NCI-H2227 treated with DMSO at 0.1 percent for 48 hours (cell line): ENCODE measurements around the gene GGACT.
A peak's percentile ranks its signal among the peaks of the same experiment; 100 is the strongest.

Source experiments
- DNase-seq: peaks from one replicate; lab custom pipeline; 2025; lab: John Stamatoyannopoulos, UW

Gene GGACT

GRCh38 chr13:100513171-100513570, 75.4 kb downstream of the GGACT start:
- no peak for DNase-seq

GRCh38 chr13:100512422-100512821, 76.2 kb downstream of the GGACT start:
- no peak for DNase-seq

GRCh38 chr13:100511466-100511865, 77.1 kb downstream of the GGACT start:
- peak; percentile 18 for DNase-seq

GRCh38 chr13:100510208-100510957, 78.2 kb downstream of the GGACT start:
- no peak for DNase-seq

- peak; percentile 49 for DNase-seq
Observed at GRCh38 chr13:100508996-100509395, 79.6 kb downstream of the GGACT start.

- DNase-seq: peak; percentile 68
Observed at GRCh38 chr13:100508455-100508854, 80.1 kb downstream of the GGACT start.

GRCh38 chr13:100506600-100507422, 81.8 kb downstream of the GGACT start:
- no peak for DNase-seq

GRCh38 chr13:100506154-100506553, 82.4 kb downstream of the GGACT start:
- DNase-seq: no peak

GRCh38 chr13:100503622-100504021, 85.0 kb downstream of the GGACT start:
- no peak for DNase-seq

- DNase-seq: no peak
Observed at GRCh38 chr13:100502446-100502845, 86.1 kb downstream of the GGACT start.

GRCh38 chr13:100497389-100497788, 91.2 kb downstream of the GGACT start:
- no peak for DNase-seq

- no peak for DNase-seq
Observed at GRCh38 chr13:100495455-100495854, 93.1 kb downstream of the GGACT start.

- no peak for DNase-seq
Observed at GRCh38 chr13:100493418-100493817, 95.2 kb downstream of the GGACT start.

GRCh38 chr13:100491164-100491842, 97.3 kb downstream of the GGACT start:
- DNase-seq: no peak

GRCh38 chr13:100490692-100491091, 97.9 kb downstream of the GGACT start:
- DNase-seq: no peak

GRCh38 chr13:100485265-100485664, 103.3 kb downstream of the GGACT start:
- DNase-seq: no peak

- no peak for DNase-seq
Observed at GRCh38 chr13:100484702-100485101, 103.9 kb downstream of the GGACT start.

- DNase-seq: peak; percentile 46
Observed at GRCh38 chr13:100483841-100484381, 104.7 kb downstream of the GGACT start.

- no peak for DNase-seq
Observed at GRCh38 chr13:100483139-100483538, 105.5 kb downstream of the GGACT start.

- DNase-seq: no peak
Observed at GRCh38 chr13:100480676-100481075, 107.9 kb downstream of the GGACT start.
